ENCODE results near the gene MLF2. TPM values are rescaled to one million over a fixed set of nuclear protein-coding genes. Genes with fewer than 3 reads are reported as not detected.

MLF2 gene
- total and polyA plus RNA-seq, 2 of the 13 experiments (the other 11 are each of a cell fraction or from before 2014, with no cell fraction given) = 88.1 to 167 TPM

DNA sequence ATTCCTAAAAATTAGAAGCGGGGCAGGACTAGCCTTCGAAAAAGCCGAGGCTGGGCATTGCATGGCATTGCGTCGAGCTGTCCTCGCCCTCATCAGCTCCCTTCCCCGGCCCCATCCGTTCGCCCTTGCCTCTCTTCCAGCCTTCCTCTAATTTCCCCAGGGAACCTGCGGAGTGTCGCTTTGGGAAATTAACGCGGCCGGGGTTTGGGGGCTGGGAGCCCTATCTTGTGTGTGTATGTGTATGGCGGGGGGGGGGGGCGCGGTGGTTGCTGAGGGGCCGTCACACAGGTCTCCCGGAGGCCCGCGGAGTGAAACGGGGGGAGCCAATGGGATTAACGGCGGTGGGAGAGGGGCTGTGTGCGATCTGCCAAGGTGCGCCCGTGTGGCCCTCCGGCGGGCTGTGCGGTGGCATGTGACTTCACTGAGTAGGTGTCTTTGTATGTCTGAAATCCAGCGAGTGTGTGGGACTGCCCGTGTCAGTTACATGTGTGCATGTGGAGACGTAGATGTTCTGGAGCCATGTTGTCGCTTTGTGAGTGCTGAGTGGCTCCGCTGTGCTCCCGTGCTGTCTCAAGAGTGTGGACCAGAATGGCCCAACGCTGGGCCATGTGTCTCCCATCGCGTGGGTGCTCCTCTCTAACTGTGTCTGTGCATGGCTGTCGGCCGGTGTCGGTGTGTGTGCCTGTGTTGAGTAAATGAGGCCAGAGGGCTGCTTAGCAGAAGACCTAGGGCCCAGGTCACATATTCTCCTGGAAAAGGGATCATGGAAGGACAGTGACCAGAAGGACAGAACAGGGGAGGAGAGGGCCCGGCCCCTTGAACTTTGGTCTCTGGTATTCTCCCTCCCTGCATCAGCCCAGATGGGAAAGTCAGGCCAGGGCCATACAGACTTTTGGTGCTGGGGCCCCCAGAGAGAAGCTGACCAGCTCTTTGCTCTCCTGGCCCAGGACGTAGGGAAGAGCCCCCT is 14.7 kb upstream of the MLF2 start (continued):
- no peak for TF ChIP-seq ZNF44 (CRISPR knock-in tag; IDR thresholded peaks at IDR 0.05)
- no peak for TF ChIP-seq BRF2 (CRISPR knock-in tag; IDR thresholded peaks at IDR 0.05)
- no peak for TF ChIP-seq ZFAT (CRISPR knock-in tag; conservative IDR thresholded peaks at IDR 0.05)
- no peak for TF ChIP-seq RFXANK (CRISPR knock-in tag; IDR thresholded peaks at IDR 0.05)
- TF ChIP-seq PAWR (CRISPR knock-in tag; IDR thresholded peaks at IDR 0.05; ENCODE audit: borderline replicate concordance) = no peak
- TF ChIP-seq POLR2AphosphoS2 (IDR thresholded peaks at IDR 0.05; ENCODE audit: low read depth, low read length) = no peak
- TF ChIP-seq TBX3 (IDR thresholded peaks at IDR 0.05; ENCODE audit: borderline replicate concordance) = no peak
- TF ChIP-seq, protein P1, sequence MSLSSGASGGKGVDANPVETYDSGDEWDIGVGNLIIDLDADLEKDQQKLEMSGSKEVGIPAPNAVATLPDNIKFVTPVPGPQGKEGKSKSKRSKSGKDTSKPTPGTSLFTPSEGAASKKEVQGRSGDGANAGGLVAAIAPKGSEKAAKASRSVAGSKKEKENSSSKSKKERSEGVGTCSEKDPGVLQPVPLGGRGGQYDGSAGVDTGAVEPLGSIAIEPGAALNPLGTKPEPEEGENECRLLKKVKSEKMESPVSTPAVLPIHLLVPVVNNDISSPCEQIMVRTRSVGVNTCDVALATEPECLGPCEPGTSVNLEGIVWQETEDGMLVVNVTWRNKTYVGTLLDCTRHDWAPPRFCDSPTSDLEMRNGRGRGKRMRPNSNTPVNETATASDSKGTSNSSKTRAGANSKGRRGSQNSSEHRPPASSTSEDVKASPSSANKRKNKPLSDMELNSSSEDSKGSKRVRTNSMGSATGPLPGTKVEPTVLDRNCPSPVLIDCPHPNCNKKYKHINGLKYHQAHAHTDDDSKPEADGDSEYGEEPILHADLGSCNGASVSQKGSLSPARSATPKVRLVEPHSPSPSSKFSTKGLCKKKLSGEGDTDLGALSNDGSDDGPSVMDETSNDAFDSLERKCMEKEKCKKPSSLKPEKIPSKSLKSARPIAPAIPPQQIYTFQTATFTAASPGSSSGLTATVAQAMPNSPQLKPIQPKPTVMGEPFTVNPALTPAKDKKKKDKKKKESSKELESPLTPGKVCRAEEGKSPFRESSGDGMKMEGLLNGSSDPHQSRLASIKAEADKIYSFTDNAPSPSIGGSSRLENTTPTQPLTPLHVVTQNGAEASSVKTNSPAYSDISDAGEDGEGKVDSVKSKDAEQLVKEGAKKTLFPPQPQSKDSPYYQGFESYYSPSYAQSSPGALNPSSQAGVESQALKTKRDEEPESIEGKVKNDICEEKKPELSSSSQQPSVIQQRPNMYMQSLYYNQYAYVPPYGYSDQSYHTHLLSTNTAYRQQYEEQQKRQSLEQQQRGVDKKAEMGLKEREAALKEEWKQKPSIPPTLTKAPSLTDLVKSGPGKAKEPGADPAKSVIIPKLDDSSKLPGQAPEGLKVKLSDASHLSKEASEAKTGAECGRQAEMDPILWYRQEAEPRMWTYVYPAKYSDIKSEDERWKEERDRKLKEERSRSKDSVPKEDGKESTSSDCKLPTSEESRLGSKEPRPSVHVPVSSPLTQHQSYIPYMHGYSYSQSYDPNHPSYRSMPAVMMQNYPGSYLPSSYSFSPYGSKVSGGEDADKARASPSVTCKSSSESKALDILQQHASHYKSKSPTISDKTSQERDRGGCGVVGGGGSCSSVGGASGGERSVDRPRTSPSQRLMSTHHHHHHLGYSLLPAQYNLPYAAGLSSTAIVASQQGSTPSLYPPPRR (CRISPR knock-in tag; IDR thresholded peaks at IDR 0.05; ENCODE audit: borderline replicate concordance) = peak; percentile 26; the same call in 1 of the 2 replicates
- TF ChIP-seq ELF4 (CRISPR knock-in tag; IDR thresholded peaks at IDR 0.05; ENCODE audit: borderline replicate concordance) = no peak
- TF ChIP-seq, protein P2, sequence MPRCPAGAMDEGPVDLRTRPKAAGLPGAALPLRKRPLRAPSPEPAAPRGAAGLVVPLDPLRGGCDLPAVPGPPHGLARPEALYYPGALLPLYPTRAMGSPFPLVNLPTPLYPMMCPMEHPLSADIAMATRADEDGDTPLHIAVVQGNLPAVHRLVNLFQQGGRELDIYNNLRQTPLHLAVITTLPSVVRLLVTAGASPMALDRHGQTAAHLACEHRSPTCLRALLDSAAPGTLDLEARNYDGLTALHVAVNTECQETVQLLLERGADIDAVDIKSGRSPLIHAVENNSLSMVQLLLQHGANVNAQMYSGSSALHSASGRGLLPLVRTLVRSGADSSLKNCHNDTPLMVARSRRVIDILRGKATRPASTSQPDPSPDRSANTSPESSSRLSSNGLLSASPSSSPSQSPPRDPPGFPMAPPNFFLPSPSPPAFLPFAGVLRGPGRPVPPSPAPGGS (CRISPR knock-in tag; IDR thresholded peaks at IDR 0.05) = no peak
- TF ChIP-seq KLF6 (CRISPR knock-in tag; IDR thresholded peaks at IDR 0.05) = peak; percentile 57; the same call in 1 of the 2 replicates
- TF ChIP-seq TP53 (CRISPR knock-in tag; conservative IDR thresholded peaks at IDR 0.05) = no peak
- peak; percentile 45; the same call in 1 of the 2 replicates for TF ChIP-seq NCOA2 (CRISPR knock-in tag; IDR thresholded peaks at IDR 0.05)
- TF ChIP-seq, protein P3, sequence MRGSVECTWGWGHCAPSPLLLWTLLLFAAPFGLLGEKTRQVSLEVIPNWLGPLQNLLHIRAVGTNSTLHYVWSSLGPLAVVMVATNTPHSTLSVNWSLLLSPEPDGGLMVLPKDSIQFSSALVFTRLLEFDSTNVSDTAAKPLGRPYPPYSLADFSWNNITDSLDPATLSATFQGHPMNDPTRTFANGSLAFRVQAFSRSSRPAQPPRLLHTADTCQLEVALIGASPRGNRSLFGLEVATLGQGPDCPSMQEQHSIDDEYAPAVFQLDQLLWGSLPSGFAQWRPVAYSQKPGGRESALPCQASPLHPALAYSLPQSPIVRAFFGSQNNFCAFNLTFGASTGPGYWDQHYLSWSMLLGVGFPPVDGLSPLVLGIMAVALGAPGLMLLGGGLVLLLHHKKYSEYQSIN (CRISPR knock-in tag; IDR thresholded peaks at IDR 0.05; ENCODE audit: borderline replicate concordance) = no peak
- TF ChIP-seq ZNF564 (CRISPR knock-in tag; IDR thresholded peaks at IDR 0.05) = 0 out of 2 replicates have a peak, but pooled peaks have one; percentile 24
- TF ChIP-seq ELK4 (CRISPR knock-in tag; IDR thresholded peaks at IDR 0.05; ENCODE audit: borderline replicate concordance) = no peak
- no peak for TF ChIP-seq CEBPB (IDR thresholded peaks at IDR 0.05; ENCODE audit: borderline replicate concordance, low read depth, low read length)
- no peak for TF ChIP-seq REPIN1 (CRISPR knock-in tag; IDR thresholded peaks at IDR 0.05; ENCODE audit: borderline replicate concordance, low read depth)
- no peak for TF ChIP-seq ZFP36L1 (CRISPR knock-in tag; IDR thresholded peaks at IDR 0.05)
